C4-2B (cell line): Measurements from ENCODE around the gene KRTAP12-3.

ENCODE experiments used
- H3K27ac ChIP-seq: fragments of 450-650 bp; 2 replicates; pipeline ENCODE4 v1.5.1; 2017
- CTCF ChIP-seq: fragments of 450-650 bp; conservative IDR thresholded peaks from 2 replicates; pipeline ENCODE4 v1.5.1; 2017; ENCODE audit warnings: mild to moderate bottlenecking
- ZFX ChIP-seq: fragments of 450-650 bp; IDR thresholded peaks from 2 replicates; pipeline ENCODE4 v1.6.1; 2017

The KRTAP12-3 gene

GRCh38 chr21:44649521-44650100 lies 8.1 kb upstream of the KRTAP12-3 start:
- H3K27ac ChIP-seq = no peak overlapping the region
- TF ChIP-seq CTCF = no peak
- TF ChIP-seq ZFX = no peak

DNA sequence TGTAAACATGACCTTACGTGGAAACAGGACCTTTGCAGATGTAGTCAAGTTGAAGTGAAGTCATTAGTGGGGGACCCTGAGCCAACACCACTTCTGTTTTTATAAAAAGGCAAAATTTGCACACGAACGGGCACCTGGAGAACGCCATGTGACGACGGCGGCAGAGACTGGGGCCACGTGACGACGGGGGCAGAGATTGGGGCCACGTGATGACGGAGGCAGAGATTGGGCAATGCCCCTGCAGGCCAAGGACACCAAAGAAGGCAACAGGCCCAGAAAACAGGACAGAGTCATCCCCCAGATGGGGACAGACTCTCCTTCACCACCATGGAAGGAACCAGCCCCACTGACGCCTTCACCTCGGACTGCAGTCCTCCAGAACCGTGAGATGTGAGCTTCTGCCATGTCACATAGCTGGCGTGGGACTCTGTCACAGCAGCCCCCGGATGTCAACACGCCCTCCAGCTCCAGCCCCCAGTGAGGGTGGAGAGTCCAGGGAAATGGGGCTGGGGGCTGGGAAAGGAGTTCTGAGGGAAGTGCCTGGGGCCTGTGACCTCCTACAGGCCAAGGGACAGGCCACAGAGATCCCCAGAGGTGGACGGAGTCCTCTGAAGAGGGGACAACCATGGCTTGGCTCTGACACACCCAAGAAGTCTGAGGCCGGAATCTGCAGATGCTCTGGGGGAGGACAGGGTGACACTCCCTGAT lies 7.3 kb upstream of the KRTAP12-3 start:
- no peak for TF ChIP-seq ZFX
- no peak for TF ChIP-seq CTCF
- H3K27ac ChIP-seq = no peak overlapping the region

- no peak overlapping the region for H3K27ac ChIP-seq
- no peak for TF ChIP-seq ZFX
- TF ChIP-seq CTCF = no peak
Observed at GRCh38 chr21:44650973-44651675, 6.6 kb upstream of the KRTAP12-3 start.

- TF ChIP-seq CTCF = no peak
- no peak for TF ChIP-seq ZFX
- no peak overlapping the region for H3K27ac ChIP-seq
Observed at GRCh38 chr21:44653123-44653522, 4.6 kb upstream of the KRTAP12-3 start.

GRCh38 chr21:44653656-44654575 lies 3.8 kb upstream of the KRTAP12-3 start:
- TF ChIP-seq ZFX (no peak), CTCF (no peak)

GRCh38 chr21:44654576-44655175 lies 3.1 kb upstream of the KRTAP12-3 start, which contains the start of gene KRTAP12-4:
KRTAP12-4 (minus strand) TSS chr21:44654659; CDS start chr21:44654614, 45 bp downstream.
- no peak within 1 kb of the TSS for H3K27ac ChIP-seq
- TF ChIP-seq ZFX (no peak), CTCF (no peak)

More at GRCh38 chr21:44653656-44654575, 3.8 kb upstream of the KRTAP12-3 start:
- H3K27ac ChIP-seq = no peak overlapping the region
